CD4-positive, alpha-beta T cell treated with Interleukin-4 for 4 hours (primary cell): ENCODE data around the gene MRPL10.

Experiments used
- DNase-seq: peaks from one replicate; pipeline ENCODE4 v3.0.0-alpha.2; 2020

The MRPL10 gene

DNA sequence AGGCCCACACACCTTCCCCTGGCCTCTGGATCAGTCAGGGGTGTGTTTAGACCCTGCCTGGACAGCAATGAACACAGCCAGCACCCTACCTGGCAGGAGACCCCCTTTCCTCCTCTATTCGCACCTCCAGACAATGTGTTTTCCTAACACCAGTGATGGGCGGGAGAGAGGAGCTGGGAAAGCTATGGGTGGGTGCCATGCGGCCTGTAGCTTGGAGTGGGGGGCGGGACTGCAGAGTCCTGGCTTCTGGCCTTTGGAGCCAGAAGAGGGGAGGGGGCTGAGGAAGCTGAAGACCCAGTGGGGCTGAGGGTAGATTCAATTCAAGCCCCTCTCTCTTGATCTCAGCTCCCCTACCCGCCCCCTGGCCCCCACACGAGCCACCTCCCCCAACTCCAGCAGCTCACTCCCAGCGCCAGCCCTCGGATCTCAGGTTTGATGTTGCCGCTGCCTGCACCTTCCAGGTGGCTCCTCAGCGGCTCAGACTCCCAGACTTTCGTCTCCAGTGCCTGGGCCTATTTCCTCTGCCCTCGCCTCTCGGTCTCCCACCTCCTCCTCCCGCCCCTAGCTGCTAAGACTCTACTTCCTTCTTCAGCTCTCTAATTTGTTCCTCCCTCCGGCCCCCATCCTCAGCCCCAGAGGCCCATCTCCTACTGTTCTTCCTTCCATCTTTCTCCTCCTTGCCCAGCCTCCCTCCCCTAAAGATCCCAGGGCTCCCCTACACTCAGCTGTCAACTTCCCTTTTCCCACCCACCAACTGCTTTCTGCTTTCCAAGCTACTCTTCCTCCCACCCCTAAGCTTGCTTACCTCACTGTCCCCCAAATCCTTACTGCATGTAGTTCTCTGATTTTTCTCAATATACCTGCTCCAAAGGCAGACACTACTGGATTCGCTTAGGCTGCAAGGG lies 26.5 kb upstream of the MRPL10 start:
- DNase-seq, result no peak

- no peak for DNase-seq
Observed at GRCh38 chr17:47856830-47857229, 25.5 kb upstream of the MRPL10 start.

DNA sequence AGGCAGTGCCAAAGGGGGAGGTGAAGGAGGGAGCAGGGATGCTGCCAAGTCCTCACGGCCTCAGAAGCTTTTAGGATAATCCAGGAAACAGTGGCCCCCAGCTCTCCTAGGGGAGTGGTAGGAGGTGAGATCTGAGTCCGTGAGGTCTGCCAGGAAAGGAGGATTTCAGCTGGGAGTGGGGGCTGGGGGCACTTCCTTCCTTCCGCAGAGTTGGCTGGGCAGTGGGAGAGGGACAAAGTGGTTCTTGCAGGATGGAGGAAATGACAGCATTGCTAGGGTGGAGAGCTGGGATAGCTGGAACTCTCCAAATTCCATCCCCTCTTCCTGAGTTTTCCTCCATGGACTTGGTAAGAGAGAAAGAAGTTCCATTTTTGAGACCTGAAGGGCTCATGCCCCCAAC lies 24.4 kb upstream of the MRPL10 start:
- no peak for DNase-seq

DNA sequence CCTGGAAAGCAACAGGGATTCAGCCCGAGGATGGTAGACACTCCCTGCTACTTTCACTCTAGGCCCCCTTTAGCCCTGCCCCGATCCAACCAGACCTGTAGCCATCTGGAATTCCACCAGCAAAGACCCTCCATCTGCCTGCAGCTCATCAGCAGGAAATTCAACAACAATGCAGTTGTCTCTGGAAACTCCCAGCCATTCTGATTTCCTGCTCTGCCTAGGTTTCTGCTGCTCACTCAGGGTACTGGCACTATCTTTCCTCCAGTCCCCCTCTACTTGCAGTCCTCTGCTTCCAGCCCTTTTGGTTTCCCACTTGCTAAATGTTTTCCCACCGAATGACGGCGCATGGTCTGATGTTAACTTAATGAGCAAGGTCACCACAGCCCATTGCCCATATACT lies 22.3 kb upstream of the MRPL10 start:
- DNase-seq, result no peak

DNA sequence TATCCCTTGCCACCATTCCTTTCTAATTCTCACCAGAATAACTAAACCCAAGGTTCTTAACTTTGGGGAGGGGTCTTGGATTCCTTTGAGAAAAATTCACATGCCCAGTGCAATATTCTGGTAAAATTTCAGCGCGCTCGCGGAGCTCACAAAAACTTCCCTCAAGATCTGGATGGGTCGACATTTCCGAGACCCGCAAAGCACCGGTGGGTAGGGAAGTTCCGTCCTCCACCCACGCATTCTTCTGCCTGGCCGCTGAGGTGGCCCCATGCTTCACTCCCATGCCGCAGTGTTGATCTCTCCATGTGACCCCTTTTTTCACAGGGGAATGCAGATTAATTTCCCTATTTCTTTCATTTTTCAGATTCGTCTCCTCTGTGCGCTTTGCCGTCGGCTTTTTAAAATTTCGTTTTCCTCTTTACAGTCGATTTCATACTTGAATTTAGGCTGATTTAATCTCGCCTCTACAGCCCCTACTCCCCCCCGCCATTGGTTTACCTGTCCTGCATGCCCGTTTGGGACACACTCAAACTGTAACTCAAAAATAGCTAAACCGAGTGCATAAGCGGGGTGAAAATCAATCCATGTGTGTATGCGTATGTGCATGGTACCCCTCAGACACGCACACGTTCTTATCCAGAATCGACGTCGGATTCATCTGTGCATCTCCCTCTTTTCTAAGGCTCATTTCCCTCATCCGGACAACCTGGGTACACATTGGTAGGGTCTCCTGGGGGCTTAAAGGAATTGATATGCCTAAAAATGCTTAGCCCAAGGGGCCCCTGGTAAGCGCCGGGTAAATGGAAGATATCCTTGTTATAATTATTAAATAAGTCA lies 21.0 kb upstream of the MRPL10 start:
- DNase-seq, result no peak

GRCh38 chr17:47851764-47852112 lies 20.4 kb upstream of the MRPL10 start:
- no peak for DNase-seq

DNA sequence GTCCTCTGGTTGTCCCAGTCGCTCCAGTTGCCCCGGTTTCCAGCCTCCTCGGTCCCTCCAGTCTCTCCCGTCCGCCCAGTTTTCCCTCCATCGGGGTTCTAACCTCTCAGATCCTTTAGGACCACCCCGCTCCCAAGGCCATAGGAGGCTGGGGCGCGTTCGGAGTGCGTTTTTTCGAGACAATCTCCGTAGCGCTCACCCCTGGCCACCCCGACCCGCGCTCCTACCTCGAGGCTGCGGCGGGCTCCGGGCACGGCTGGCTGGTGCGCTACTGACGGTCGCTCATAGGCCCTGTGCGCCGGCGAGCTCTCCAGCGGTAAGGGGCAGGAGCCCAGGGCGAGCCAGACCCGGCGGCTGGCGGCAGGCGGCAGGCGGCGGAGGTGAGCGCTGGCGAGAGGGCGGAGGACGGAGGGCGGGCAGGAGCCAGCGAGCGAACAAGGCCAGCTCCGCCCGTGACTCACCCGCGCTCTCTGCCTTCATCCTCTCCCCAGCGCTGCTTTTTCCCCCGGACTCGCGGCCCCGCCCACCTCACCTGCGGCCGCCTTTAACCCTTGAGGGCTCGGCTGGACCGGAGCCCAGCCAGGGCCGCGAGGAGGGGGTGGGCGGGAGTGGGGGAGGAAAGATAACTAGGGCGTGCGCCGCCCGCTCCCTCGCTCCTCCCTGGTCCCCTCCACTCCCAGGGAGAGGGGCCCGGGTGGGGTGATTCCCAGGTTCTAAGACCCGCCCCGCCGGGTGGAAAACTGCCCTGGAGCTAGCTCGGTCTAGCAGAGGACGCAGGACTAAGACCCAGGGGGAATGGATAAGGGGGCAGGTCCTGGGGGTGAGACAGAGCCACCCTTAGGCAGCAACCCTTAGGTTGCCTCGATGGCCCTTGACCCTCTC lies 19.6 kb upstream of the MRPL10 start, which contains the start of gene SP6:
TSS of gene SP6 (minus strand) at position 472 of the 882 bp plus-strand sequence. CDS start 2,734 bp downstream, outside the sequence.
- peak; percentile 63 for DNase-seq

DNA sequence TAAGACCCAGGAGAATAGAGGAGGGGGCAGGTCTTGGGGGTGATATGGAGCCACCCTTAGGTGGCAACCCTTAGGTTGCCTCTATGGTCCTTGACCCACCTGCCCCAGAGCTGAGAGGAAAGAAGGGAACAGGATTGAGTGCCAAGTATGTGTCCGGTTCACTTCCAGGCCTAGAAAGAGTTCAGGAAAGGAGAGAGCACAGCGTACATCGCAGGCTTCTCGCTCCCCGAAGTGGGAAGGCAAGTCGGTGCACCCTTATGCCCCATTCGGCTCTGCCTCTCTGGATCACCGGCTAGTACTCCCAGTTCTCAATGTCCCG lies 19.0 kb upstream of the MRPL10 start:
- DNase-seq, result no peak

DNA sequence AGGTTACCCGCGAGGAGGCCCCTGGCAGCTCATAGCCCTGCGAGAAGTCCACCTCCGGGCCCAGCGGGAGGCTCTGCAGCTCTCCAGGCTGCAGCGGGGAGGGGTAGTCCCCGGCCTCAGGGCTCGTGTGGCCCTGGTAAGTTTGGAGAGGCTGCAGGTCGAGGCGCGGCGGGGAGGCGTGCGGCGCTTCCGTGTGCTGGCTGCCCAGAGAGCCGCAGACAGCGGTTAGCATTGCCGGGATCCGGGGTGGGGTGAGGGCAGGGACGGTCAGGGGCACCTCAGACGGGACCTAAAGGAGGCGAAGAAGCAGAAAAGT lies 16.8 kb upstream of the MRPL10 start:
- no peak for DNase-seq

- peak; percentile 8 for DNase-seq
Observed at GRCh38 chr17:47847341-47848197, 16.2 kb upstream of the MRPL10 start.

- no peak for DNase-seq
Observed at GRCh38 chr17:47846716-47847340, 15.5 kb upstream of the MRPL10 start.

DNA sequence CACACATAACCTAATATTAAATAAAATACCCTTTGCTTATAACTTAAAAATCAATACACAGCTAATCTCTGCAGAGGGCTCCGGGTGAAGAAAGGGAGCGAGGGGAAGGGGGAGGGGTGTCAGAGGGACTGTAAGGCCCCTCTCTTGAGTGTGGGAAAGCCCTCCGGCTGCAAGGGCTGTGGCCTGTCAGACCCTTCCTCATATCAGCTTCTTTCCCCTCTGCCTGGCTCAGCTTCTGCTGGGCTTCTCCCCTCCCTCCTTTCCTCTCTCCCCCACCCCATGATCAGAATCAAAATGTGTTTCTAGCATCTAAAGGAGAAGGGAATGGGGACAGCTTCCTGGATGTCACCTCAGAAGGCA lies 14.4 kb upstream of the MRPL10 start:
- no peak for DNase-seq

- DNase-seq, result no peak
Observed at GRCh38 chr17:47844814-47845715, 13.7 kb upstream of the MRPL10 start.

- no peak for DNase-seq
Observed at GRCh38 chr17:47844227-47844626, 12.9 kb upstream of the MRPL10 start.

DNA sequence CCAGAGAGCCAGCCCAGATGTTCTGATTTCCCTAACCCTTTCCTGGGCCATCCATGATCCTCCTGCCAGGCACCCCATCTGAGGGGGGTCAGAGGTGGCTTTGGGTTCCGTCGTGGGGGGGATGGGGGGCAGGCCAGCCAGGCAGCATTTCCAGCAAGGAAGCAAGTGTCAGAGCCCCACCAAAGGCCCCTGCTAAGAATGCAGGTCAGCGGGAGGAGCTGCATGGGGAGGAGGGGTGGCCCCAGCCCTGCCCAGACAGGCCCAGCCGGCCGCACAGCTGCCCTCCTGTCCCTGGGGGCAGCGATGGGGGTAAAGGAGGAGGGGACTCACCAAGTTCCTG lies 12.0 kb upstream of the MRPL10 start:
- DNase-seq, result no peak

- peak; percentile 15 for DNase-seq
Observed at GRCh38 chr17:47841488-47842291, 10.3 kb upstream of the MRPL10 start.

DNA sequence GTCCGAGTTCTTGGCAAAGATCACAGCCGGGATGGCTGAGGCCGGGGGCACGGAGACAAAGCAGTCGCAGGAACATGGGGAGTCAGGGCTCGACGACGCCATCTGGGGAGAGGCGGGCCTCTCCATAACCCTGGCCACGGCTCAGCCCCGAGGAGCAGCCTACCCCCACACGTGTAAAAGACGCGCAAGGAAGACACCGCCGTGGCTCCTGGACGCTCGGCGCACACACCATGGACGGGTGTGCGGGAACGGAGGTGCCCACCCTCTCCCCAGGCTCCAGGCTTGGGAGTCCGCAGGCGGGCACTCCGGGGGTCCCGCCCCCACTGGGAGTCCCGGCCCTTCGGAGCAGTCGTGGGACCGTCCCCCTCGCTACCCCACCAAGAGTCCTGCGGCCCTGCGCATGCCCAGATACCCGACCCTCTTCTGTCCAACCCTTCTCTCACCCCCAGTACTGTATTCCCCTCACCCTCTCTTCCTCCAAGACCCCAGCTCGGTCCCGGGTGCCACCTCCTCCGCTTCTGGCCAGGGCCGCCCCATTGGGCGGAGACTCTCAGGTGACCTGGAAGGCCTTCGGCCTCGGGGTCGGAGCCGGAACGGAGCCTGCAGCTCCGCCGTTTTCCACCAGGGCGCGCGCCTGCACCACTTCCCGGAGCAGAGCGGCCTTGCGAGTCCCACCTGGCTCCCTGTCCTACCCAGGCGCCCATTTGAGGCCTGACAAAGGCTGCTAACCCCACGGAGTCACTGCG lies 9.6 kb upstream of the MRPL10 start, which contains the start of gene SCRN2:
TSS of gene SCRN2 (minus strand) at position 532 of the 746 bp plus-strand sequence. CDS start at position 102, 430 bp downstream.
- DNase-seq, result peak; percentile 86

- no peak for DNase-seq
Observed at GRCh38 chr17:47840001-47840741, 8.8 kb upstream of the MRPL10 start.
